Measurements from ENCODE around the gene KRTAP5-4.
"Not testable (repeated sequence)": the region's sequence is repeated elsewhere in the genome, so short reads cannot be mapped to it uniquely, and the experiment has no call there.

Gene KRTAP5-4

GRCh38 chr11:1604181-1604580, 17.8 kb downstream of the KRTAP5-4 start:
- DNase-seq (ENCODE audit: low read depth in 2 of 3, low spot score in 2 of 3) = no peak

- DNase-seq (ENCODE audit: low read depth in 2 of 3, low spot score in 2 of 3) = no peak
Observed at GRCh38 chr11:1603629-1604028, 18.3 kb downstream of the KRTAP5-4 start.

- not testable (repeated sequence) for DNase-seq (ENCODE audit: low read depth in 2 of 3, low spot score in 2 of 3)
Observed at GRCh38 chr11:1601663-1602062, 20.3 kb downstream of the KRTAP5-4 start.

- no peak for DNase-seq (ENCODE audit: low read depth in 2 of 3, low spot score in 2 of 3)
Observed at GRCh38 chr11:1600626-1601025, 21.3 kb downstream of the KRTAP5-4 start.

GRCh38 chr11:1598816-1599215, 23.1 kb downstream of the KRTAP5-4 start:
- DNase-seq (ENCODE audit: low read depth in 2 of 3, low spot score in 2 of 3) = no peak

GRCh38 chr11:1598406-1598805, 23.5 kb downstream of the KRTAP5-4 start:
- DNase-seq (ENCODE audit: low read depth in 2 of 3, low spot score in 2 of 3) = not testable (repeated sequence)

- no peak for DNase-seq (ENCODE audit: low read depth in 2 of 3, low spot score in 2 of 3)
Observed at GRCh38 chr11:1597994-1598380, 24.0 kb downstream of the KRTAP5-4 start, which contains the start of gene KRTAP5-2. KRTAP5-2 (minus strand) TSS chr11:1598294; CDS start chr11:1598250, 44 bp downstream.

GRCh38 chr11:1597331-1597993, 24.5 kb downstream of the KRTAP5-4 start:
- no peak for DNase-seq (ENCODE audit: low read depth in 2 of 3, low spot score in 2 of 3)

- not testable (repeated sequence) for DNase-seq (ENCODE audit: low read depth in 2 of 3, low spot score in 2 of 3)
Observed at GRCh38 chr11:1596576-1597121, 25.3 kb downstream of the KRTAP5-4 start.

GRCh38 chr11:1595994-1596575, 25.9 kb downstream of the KRTAP5-4 start:
- not testable (repeated sequence) for DNase-seq (ENCODE audit: low read depth in 2 of 3, low spot score in 2 of 3)

- DNase-seq (ENCODE audit: low read depth in 2 of 3, low spot score in 2 of 3) = no peak
Observed at GRCh38 chr11:1592628-1593027, 29.3 kb downstream of the KRTAP5-4 start.

GRCh38 chr11:1589996-1590395, 31.9 kb downstream of the KRTAP5-4 start:
- no peak for DNase-seq (ENCODE audit: low read depth in 2 of 3, low spot score in 2 of 3)

- not testable (repeated sequence) for DNase-seq (ENCODE audit: low read depth in 2 of 3, low spot score in 2 of 3)
Observed at GRCh38 chr11:1589191-1589963, 32.6 kb downstream of the KRTAP5-4 start.

- DNase-seq (ENCODE audit: low read depth in 2 of 3, low spot score in 2 of 3) = no peak
Observed at GRCh38 chr11:1586699-1587098, 35.2 kb downstream of the KRTAP5-4 start.

- not testable (repeated sequence) for DNase-seq (ENCODE audit: low read depth in 2 of 3, low spot score in 2 of 3)
Observed at GRCh38 chr11:1584661-1585370, 37.1 kb downstream of the KRTAP5-4 start, which contains the start of gene KRTAP5-1. KRTAP5-1 (minus strand) TSS chr11:1585283; CDS start chr11:1585249, 34 bp downstream.

- DNase-seq (ENCODE audit: low read depth in 2 of 3, low spot score in 2 of 3) = not testable (repeated sequence)
Observed at GRCh38 chr11:1582909-1583308, 39.0 kb downstream of the KRTAP5-4 start.

- no peak for DNase-seq (ENCODE audit: low read depth in 2 of 3, low spot score in 2 of 3)
Observed at GRCh38 chr11:1581976-1582375, 40.0 kb downstream of the KRTAP5-4 start.

- DNase-seq (ENCODE audit: low read depth in 2 of 3, low spot score in 2 of 3) = no peak
Observed at GRCh38 chr11:1576825-1577224, 45.1 kb downstream of the KRTAP5-4 start.

GRCh38 chr11:1575756-1576155, 46.2 kb downstream of the KRTAP5-4 start:
- DNase-seq (ENCODE audit: low read depth in 2 of 3, low spot score in 2 of 3) = not testable (repeated sequence)

GRCh38 chr11:1574933-1575242, 47.0 kb downstream of the KRTAP5-4 start:
- DNase-seq (ENCODE audit: low read depth in 2 of 3, low spot score in 2 of 3) = no peak
